ENCODE measurements around the gene DMAC1.

The DMAC1 gene

GRCh38 chr9:7762600-7762999 lies 37.0 kb downstream of the DMAC1 start:
- Histone ChIP-seq H3K9me3 (ENCODE audit: control insufficient read depth, insufficient read depth, low read length) (peaks cover 6% of the 10 kb centered on the region), H3K36me3 (ENCODE audit: insufficient read depth, low read length) (no peaks in the 10 kb centered on the region), H3K9ac (ENCODE audit: low read depth, low read length) (no peak overlapping the region), H3K4me1 (ENCODE audit: insufficient read depth, low read length) (no peaks in the 10 kb centered on the region)

- Histone ChIP-seq H3K9me3 (ENCODE audit: control insufficient read depth, insufficient read depth, low read length) (peaks cover 6% of the 10 kb centered on the region), H3K36me3 (ENCODE audit: insufficient read depth, low read length) (no peaks in the 10 kb centered on the region), H3K4me1 (ENCODE audit: insufficient read depth, low read length) (0 out of 2 replicates have a peak, but pooled peaks cover under 1% of the 10 kb centered on the region), H3K9ac (ENCODE audit: low read depth, low read length) (no peak overlapping the region)
These were observed 39.6 kb downstream of the DMAC1 start for GRCh38 chr9:7760014-7760415.

GRCh38 chr9:7756088-7756487 lies 43.5 kb downstream of the DMAC1 start:
- no peaks in the 10 kb centered on the region for H3K36me3 ChIP-seq (ENCODE audit: insufficient read depth, low read length)
- H3K9ac ChIP-seq (ENCODE audit: low read depth, low read length), result no peak overlapping the region
- no peaks in the 10 kb centered on the region for H3K9me3 ChIP-seq (ENCODE audit: control insufficient read depth, insufficient read depth, low read length)
- 0 out of 2 replicates have a peak, but pooled peaks cover 8% of the 10 kb centered on the region for H3K4me1 ChIP-seq (ENCODE audit: insufficient read depth, low read length)

GRCh38 chr9:7752481-7752880 lies 47.1 kb downstream of the DMAC1 start:
- Histone ChIP-seq H3K9me3 (ENCODE audit: control insufficient read depth, insufficient read depth, low read length) (no peaks in the 10 kb centered on the region), H3K36me3 (ENCODE audit: insufficient read depth, low read length) (no peaks in the 10 kb centered on the region), H3K9ac (ENCODE audit: low read depth, low read length) (no peak overlapping the region), H3K4me1 (ENCODE audit: insufficient read depth, low read length) (0 out of 2 replicates have a peak, but pooled peaks cover 8% of the 10 kb centered on the region)
